B cell (primary cell): ENCODE measurements around the gene PLEKHM1. TPM values are rescaled to one million over a fixed set of nuclear protein-coding genes. Genes with fewer than 3 reads are reported as not detected.

Experiments
- ATAC-seq: fragments of 200-7000 bp; cut with Tn5 transposase; one replicate; pipeline ENCODE4 v1.10.0; 2021; ENCODE audit warnings: low read depth, mild to moderate bottlenecking, moderate number of reproducible peaks, moderate library complexity
- CTCF ChIA-PET: fragments of 350-600 bp; sonication (Branson Sonifier 250); formaldehyde crosslinking; loops from one replicate; lab custom pipeline; 2021; ENCODE audit warnings: antibody characterized with exemption, inconsistent platforms; lab: Charles Lee
- POLR2A ChIA-PET: fragments of 350-600 bp; sonication (Branson Sonifier 250); formaldehyde crosslinking; loops from one replicate; lab custom pipeline; 2021; ENCODE audit warnings: antibody characterized with exemption; lab: Charles Lee
- DNase-seq: peaks from one replicate; pipeline ENCODE4 v3.0.0; 2013
- H2AFZ ChIP-seq: 2 replicates; pipeline ENCODE4 v1.6.1; 2012; ENCODE audit warnings: mild to moderate bottlenecking, low read depth, low read length; ENCODE audit not compliant: insufficient read depth, poor library complexity, severe bottlenecking
- H3K27ac ChIP-seq, 2 donors: 1 replicate in 1 of 2; 2 replicates in 1 of 2; pipeline ENCODE4 v1.5.1; 2012 to 2013; ENCODE audit warnings: low read length in 2 of 2, mild to moderate bottlenecking in 2 of 2, moderate library complexity in 1 of 2
- H3K27me3 ChIP-seq, 4 experiments: fragments of 200-600 bp in 1 of 4; sonication (generic) in 1 of 4; replicated peaks in 1 of 4; 1 replicate in 2 of 4; 2 replicates in 2 of 4; pipeline versions ENCODE4 v1.6.1 to v1.7.0; 2013 to 2016; ENCODE audit warnings: low read length in 3 of 4, mild to moderate bottlenecking in 2 of 4, mixed read lengths in 1 of 4, moderate library complexity in 1 of 4; ENCODE audit not compliant: insufficient read depth in 4 of 4, control insufficient read depth in 3 of 4; ENCODE audit errors: control extremely low read depth in 1 of 4
- H3K36me3 ChIP-seq, 2 experiments: replicated peaks in 1 of 2; 1 replicate in 1 of 2; 2 replicates in 1 of 2; pipeline versions ENCODE4 v1.6.1 to v1.7.1; 2013; ENCODE audit warnings: low read length in 1 of 2; ENCODE audit not compliant: insufficient read depth in 2 of 2, control insufficient read depth in 1 of 2; ENCODE audit errors: control extremely low read depth in 1 of 2, extremely low read depth in 1 of 2
- H3K4me1 ChIP-seq, 2 donors: fragments of 200-600 bp in 1 of 2; sonication (generic) in 1 of 2; 1 replicate in 1 of 2; 2 replicates in 1 of 2; pipeline versions ENCODE4 v1.5.1 to v1.6.1; 2013 to 2017; ENCODE audit warnings: low read length in 2 of 2; ENCODE audit not compliant: control insufficient read depth in 2 of 2, insufficient read depth in 2 of 2
- H3K4me2 ChIP-seq: replicated peaks from 2 replicates; pipeline ENCODE3; 2012; ENCODE audit warnings: mild to moderate bottlenecking, low read depth, low read length; ENCODE audit not compliant: poor library complexity, severe bottlenecking
- H3K4me3 ChIP-seq, 5 experiments: fragments of 200-600 bp in 1 of 5; sonication (generic) in 1 of 5; 1 replicate in 3 of 5; 2 replicates in 2 of 5; pipeline versions ENCODE4 v1.5.1 to v1.7.0; 2011 to 2016; ENCODE audit warnings: low read length in 4 of 5, mild to moderate bottlenecking in 4 of 5, low read depth in 2 of 5, control low read depth in 1 of 5, moderate library complexity in 1 of 5; ENCODE audit not compliant: insufficient read depth in 1 of 5; ENCODE audit errors: control extremely low read depth in 1 of 5, extremely low read depth in 1 of 5
- H3K79me2 ChIP-seq: fragments of 200-600 bp; sonication (generic); one replicate; pipeline ENCODE4 v1.6.0; 2016; ENCODE audit warnings: low read length; ENCODE audit not compliant: control insufficient read depth, insufficient read depth
- H3K9ac ChIP-seq: fragments of 200-600 bp; sonication (generic); 2 replicates; pipeline ENCODE4 v1.6.1; 2017; ENCODE audit warnings: mild to moderate bottlenecking, low read length, moderate library complexity
- H3K9me3 ChIP-seq, 3 donors: one replicate each; pipeline versions ENCODE4 v1.6.1 to v1.7.1; 2013; ENCODE audit warnings: low read length in 2 of 3; ENCODE audit not compliant: control insufficient read depth in 2 of 3, insufficient read depth in 1 of 3; ENCODE audit errors: control extremely low read depth in 1 of 3
- H4K20me1 ChIP-seq: 2 replicates; pipeline ENCODE4 v1.6.0; 2012; ENCODE audit warnings: mild to moderate bottlenecking, low read length; ENCODE audit not compliant: insufficient read depth, control insufficient read depth, poor library complexity, severe bottlenecking
- H3K27ac Mint-ChIP-seq: one replicate; pipeline ENCODE4 v1.8.0; 2021; ENCODE audit warnings: mixed read lengths
- H3K27me3 Mint-ChIP-seq: one replicate; pipeline ENCODE4 v1.8.0; 2021; ENCODE audit warnings: mixed read lengths
- H3K4me1 Mint-ChIP-seq: one replicate; pipeline ENCODE4 v1.8.0; 2021; ENCODE audit warnings: mixed read lengths
- H3K4me3 Mint-ChIP-seq: one replicate; pipeline ENCODE4 v1.8.0; 2021; ENCODE audit warnings: mixed read lengths
- H3K9me3 Mint-ChIP-seq: one replicate; pipeline ENCODE4 v1.8.0; 2022; ENCODE audit warnings: mixed read lengths; ENCODE audit not compliant: insufficient read depth
- EZH2 ChIP-seq: IDR thresholded peaks from 2 replicates; pipeline ENCODE4 v1.6.1; 2012; ENCODE audit warnings: borderline replicate concordance, low read depth, mild to moderate bottlenecking, moderate library complexity, low read length; ENCODE audit not compliant: insufficient read depth, poor library complexity, severe bottlenecking
- WGBS: methylation state at CpG from one replicate; pipeline ENCODE4 v1.1.5; 2013; ENCODE audit warnings: missing lambda C conversion rate; ENCODE audit not compliant: insufficient coverage; 5-methylcytosine and 5-hydroxymethylcytosine counted together
- intact Hi-C: fragments of 100-400 bp; cut with micrococcal nuclease; formaldehyde crosslinking; loops from one replicate; pipeline ENCODE4 v1.10.0; 2022
- polyA plus RNA-seq: library from polyadenylated mRNA; depleted of rRNA; stranded (reverse); fragments of >200 nt; gene quantifications from 2 replicates; pipeline ENCODE4 v1.2.3, GENCODE V29; 2012
- total RNA-seq, 2 donors: library from RNA; stranded (reverse); fragments of 120-200 nt in 1 of 2; gene quantifications; 1 replicate in 1 of 2; 2 replicates in 1 of 2; pipeline versions ENCODE4 v1.2.3 to v1.2.4, GENCODE V29; 2013 to 2022
- TF ChIP-seq, protein P1 (sequence below): fragments of 200-600 bp; IDR thresholded peaks from one replicate; pipeline ENCODE4 v1.8.0; 2022; ENCODE audit warnings: antibody characterized with exemption, mild to moderate bottlenecking

Gene PLEKHM1
- total and polyA plus RNA-seq, 2 donors (not counting 1 experiment from before 2014, with no cell fraction given) = 26.2 to 73.9 TPM

DNA sequence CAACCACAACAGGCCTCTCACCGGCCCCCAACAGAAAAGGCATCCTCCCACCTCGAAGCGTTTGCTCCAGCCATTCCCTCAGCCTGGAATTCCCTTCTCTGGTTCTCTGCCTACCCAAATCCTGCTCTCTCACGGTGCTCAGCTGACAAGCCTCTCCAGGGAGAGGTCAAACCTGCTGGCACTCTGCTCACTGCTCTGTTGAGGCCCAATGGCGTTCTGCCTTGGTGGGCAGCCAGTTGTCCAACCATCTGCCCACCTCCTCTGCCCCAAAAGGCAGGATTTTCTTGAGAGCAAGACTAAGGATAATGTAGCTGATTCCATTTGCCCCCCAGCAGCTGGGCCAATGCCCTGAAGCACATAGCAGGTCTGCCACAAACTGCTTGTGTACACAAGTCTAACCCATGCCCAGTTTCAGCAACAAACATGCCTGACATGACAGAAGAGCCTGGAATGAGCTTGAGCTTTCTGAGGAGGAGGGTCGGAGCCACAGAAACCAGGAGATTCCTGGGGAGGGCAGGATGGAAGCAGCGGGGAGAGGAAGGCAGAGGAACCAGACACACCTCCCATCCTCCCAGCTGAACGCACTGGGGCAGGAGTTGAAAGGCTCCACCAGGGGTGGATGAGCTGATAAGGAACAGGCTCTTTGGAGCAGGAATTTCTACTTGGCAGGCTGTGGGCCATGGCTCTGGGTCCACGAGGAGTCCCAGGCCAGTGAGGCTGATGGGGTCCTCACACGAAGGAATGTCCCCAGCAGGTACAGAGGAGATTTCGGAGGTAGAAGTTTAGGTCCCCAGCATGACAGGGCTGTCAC, 81.7 kb downstream of the PLEKHM1 start:
- ChIA-PET CTCF (interaction anchor here (0.8 to 9.3 kb wide), 7 partner anchors 8 to 132 kb away, joined by 3 to 71 read pairs (median 5); no protein-coding TSS in a partner anchor), POLR2A (interaction anchor here (0.7 to 1.6 kb wide), 3 partner anchors 11 to 24 kb away, joined by 3 to 5 read pairs (median 4); partner anchors contain the start of gene ARHGAP27)
- Mint-ChIP-seq H3K4me1 (peaks cover 76% of the 10 kb centered on the region), H3K4me3 (peak overlapping the region; percentile 100), H3K9me3 (no peaks in the 10 kb centered on the region), H3K27me3 (no peaks in the 10 kb centered on the region), H3K27ac (peak overlapping the region; percentile 99)
- peak overlapping the region; percentile 78 to 97 (median 86) for H3K4me3 ChIP-seq
- peak overlapping the region; percentile 97 for H3K9ac ChIP-seq
- WGBS = 23% methylated on average over 8 of the region's 11 CpGs
- no peaks in the 10 kb centered on the region for H3K27me3 ChIP-seq
- intact Hi-C loops = no loop called here
- ATAC-seq (no peak), DNase-seq (peak; percentile 20)
- peaks cover 0 to 30% of the 10 kb centered on the region in 2 experiments for H3K36me3 ChIP-seq
- H2AFZ ChIP-seq = no peak overlapping the region
- peaks cover 72 to 85% of the 10 kb centered on the region in 2 donors for H3K4me1 ChIP-seq
- peak overlapping the region; percentile 74 to 89 for H3K27ac ChIP-seq
- peaks cover 84% of the 10 kb centered on the region for H3K79me2 ChIP-seq
- H3K9me3 ChIP-seq = peaks cover 0 to 3% (median 0%) of the 10 kb centered on the region in 3 donors
- peaks cover 40% of the 10 kb centered on the region for H4K20me1 ChIP-seq
- peak overlapping the region; percentile 93 for H3K4me2 ChIP-seq
- TF ChIP-seq, protein P1, sequence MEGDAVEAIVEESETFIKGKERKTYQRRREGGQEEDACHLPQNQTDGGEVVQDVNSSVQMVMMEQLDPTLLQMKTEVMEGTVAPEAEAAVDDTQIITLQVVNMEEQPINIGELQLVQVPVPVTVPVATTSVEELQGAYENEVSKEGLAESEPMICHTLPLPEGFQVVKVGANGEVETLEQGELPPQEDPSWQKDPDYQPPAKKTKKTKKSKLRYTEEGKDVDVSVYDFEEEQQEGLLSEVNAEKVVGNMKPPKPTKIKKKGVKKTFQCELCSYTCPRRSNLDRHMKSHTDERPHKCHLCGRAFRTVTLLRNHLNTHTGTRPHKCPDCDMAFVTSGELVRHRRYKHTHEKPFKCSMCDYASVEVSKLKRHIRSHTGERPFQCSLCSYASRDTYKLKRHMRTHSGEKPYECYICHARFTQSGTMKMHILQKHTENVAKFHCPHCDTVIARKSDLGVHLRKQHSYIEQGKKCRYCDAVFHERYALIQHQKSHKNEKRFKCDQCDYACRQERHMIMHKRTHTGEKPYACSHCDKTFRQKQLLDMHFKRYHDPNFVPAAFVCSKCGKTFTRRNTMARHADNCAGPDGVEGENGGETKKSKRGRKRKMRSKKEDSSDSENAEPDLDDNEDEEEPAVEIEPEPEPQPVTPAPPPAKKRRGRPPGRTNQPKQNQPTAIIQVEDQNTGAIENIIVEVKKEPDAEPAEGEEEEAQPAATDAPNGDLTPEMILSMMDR = no peak
- no peak for TF ChIP-seq EZH2

DNA sequence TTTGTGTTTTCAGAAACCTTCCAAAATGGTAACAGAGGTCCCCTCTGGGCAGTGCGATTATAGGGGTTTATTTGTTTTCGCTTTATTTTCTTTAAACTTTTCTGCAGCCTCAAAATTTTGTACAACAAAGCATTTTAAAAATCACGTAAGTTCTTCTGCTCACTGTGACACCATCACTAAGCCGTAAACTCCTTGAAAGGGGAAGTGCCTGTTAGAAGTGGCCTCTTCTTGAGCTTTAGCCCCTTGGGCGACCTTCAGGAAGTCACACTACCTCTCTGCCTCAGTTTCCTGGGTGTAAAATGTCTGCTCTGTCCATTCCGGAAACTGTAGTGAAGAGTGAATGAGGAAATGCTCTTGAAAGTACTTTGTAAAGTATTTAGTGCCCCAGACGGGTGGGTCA, 84.4 kb downstream of the PLEKHM1 start:
- Mint-ChIP-seq H3K4me3 (peak overlapping the region; percentile 58), H3K9me3 (no peaks in the 10 kb centered on the region), H3K4me1 (peaks cover 56% of the 10 kb centered on the region), H3K27ac (peak overlapping the region; percentile 83), H3K27me3 (no peaks in the 10 kb centered on the region)
- Histone ChIP-seq H3K9me3 (no peaks in the 10 kb centered on the region), H3K27ac (peak overlapping the region; percentile 44 to 89), H3K36me3 (peaks cover 0 to 57% of the 10 kb centered on the region in 2 experiments), H2AFZ (no peak overlapping the region), H3K9ac (no peak overlapping the region), H3K27me3 (no peaks in the 10 kb centered on the region), H3K4me3 (peak overlapping the region in 1 of 5 experiments; percentile 42), H3K79me2 (peaks cover 79% of the 10 kb centered on the region), H3K4me2 (peak overlapping the region; percentile 77), H4K20me1 (peaks cover 57% of the 10 kb centered on the region), H3K4me1 (peaks cover 46 to 58% of the 10 kb centered on the region in 2 donors)
- TF ChIP-seq, protein P1 = no peak
- no peak for TF ChIP-seq EZH2
- intact Hi-C loops = no loop called here
- ATAC-seq (no peak), DNase-seq (peak; percentile 37)
- ChIA-PET POLR2A (no interaction called here), CTCF (interaction anchor here (0.6 to 9.3 kb wide), 4 partner anchors 11 to 744 kb away, joined by 3 to 71 read pairs (median 40); no protein-coding TSS in a partner anchor)
- WGBS = 0% methylated on average over 1 of the region's 7 CpGs
